COR-L47 (cell line): ENCODE results near the gene RXYLT1.
A peak's percentile ranks its signal among the peaks of the same experiment; 100 is the strongest.
"Not testable (repeated sequence)": the region's sequence is repeated elsewhere in the genome, so short reads cannot be mapped to it uniquely, and the experiment has no call there.

ENCODE experiments used
- DNase-seq: peaks from one replicate; lab custom pipeline; 2025; lab: John Stamatoyannopoulos, UW

The RXYLT1 gene

DNA sequence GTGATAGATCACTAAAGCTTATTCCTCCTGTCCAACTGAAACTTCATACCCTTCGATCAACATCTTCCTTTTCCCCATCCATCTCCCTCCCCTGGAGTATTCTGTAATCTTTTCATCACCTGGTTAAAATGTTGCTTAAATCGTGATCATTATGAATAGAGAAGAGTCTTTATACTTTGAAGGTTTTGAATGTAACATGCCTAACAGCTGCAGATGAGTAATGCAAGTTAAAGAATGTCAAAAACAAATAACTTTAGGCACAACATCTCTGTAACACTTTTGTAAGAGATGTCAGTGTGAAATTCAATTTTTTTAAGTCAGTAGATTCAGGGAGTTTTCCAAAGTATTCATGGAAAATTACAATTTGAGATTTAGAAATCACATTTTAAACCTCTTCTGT is 25.0 kb downstream of the RXYLT1 start:
- no peak for DNase-seq

DNA sequence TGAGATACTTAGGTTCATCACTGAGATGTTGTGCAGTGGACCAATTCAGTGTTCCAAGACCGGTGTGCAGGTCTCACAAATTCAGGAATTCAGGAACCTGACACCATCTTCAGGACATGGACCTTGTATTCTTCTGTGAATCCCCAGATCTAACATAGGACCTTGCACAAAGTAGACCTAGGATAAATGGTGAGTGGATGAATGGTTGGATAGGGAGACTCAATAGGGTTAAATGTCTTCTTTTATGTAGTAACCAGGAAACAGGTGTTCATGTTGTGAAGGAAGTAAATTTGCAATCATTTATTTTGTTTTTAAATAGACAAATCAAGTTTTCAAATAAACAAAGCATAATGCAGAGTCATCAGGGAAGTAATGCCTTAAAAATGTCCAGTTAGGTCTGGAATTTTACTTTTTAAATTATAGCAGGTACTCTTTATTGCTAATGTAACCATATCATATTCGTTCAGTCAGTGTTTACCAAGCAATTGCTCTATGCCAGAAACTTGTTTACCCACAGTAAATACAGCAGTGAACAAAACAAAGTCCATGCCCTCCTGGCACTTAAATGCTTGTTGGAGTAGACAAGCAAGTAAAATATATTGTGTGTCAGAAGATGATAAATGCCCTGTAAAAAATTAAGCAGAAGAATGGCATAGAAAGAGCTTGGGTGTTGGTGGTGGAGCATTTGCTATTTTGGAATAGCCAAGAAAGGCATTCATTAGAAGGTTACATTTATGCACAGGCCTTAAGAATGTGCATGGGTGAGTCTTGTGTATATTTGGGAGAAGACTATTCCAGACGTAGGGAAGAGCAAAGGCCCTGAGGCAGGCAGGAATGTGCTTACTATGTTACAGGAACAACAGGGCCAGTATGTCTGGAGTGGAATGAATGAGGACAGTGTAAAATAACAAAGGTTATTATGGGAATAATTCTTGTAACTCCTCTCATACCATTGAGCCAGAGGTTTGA is 26.3 kb downstream of the RXYLT1 start:
- peak; percentile 84 for DNase-seq

GRCh38 chr12:63808631-63809030 is 28.9 kb downstream of the RXYLT1 start:
- DNase-seq, result no peak

DNA sequence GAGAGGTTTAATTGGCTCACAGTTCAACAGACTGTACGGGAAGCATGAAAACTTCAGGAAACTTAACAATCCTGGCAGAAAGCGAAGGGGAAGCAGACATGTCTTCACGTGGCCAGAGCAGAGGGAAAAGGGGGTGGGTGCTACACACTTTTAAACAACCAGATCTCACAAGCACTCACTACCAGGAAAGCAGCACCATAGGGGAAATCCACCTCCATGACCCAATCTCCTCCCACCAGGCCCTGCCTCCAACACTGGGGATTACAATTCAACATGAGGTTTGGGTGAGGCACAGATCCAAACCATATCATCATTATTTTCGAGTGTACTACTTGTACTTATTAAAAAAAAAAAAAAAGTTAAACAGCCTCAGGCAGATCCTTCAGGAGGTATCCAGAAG is 29.9 kb downstream of the RXYLT1 start:
- no peak for DNase-seq

- DNase-seq, result no peak
These were observed 31.6 kb downstream of the RXYLT1 start for GRCh38 chr12:63811334-63811733.

GRCh38 chr12:63811755-63812154 is 32.0 kb downstream of the RXYLT1 start:
- no peak for DNase-seq

DNA sequence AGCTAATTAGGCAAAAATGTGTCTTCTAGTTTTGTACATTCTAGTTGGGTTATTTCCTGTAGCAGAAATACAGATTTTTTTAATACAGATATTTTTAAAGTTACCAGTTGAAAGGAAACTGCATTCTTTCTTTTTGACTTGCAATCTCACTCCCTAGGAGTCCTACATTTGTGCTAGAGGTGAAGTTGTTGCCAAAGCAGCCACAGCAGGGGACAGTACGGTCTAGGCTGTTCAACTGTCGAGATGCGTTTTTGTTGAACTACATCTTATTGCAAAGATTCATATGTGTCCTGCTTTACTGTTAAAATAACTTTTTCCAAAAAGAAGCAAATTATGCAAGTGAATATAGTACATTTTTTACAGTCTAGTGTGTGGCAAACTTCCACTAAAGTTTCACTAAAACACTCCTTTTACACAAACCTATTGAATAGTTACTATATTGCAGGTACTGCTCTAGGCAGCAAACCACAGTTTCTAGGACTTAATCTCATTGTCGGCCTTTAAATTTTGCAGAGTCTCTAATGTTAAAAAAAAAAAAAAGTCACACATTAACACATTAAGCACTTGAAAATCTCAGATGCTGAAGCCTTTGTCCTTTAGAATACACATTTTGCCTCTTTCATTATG is 34.5 kb downstream of the RXYLT1 start:
- DNase-seq, result no peak

DNA sequence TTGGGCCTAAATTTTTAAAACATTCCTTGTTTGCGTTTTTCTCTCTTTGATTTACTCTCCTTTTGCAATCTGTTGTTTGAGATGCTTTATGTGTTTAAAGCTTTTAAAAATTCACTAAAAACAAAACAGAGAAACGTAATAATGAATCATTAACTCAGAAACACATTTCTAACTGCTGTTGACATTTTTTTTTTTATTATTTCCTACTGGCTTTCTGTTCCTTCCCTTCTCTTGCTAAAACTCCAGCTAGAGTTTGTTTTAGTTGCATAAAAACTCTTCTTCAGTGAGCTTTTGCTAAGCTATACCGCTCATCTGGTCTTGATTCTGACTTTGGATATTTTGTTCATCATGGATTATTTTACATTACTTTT is 35.8 kb downstream of the RXYLT1 start:
- no peak for DNase-seq

- DNase-seq, result no peak
These were observed 36.3 kb downstream of the RXYLT1 start for GRCh38 chr12:63816031-63816430.

- no peak for DNase-seq
These were observed 40.7 kb downstream of the RXYLT1 start for GRCh38 chr12:63820427-63820826.

- DNase-seq, result no peak
These were observed 42.1 kb downstream of the RXYLT1 start for GRCh38 chr12:63821781-63822251.

DNA sequence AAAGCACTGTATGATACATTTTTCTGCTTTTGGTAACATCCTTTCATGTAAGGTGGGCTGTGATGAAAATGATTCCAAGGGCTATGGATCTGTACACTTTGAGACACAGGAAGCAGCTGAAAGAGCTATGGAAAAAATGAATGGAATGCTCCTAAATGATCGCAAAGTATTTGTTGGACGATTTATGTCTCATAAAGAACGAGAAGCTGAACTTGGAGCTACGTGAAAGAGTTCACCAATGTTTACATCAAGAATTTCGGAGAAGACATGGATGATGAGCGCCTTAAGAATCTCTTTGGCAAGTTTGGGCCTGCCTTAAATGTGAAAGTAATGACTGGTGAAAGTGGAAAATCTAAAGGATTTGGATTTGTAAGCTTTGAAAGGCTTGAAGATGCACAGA is 42.6 kb downstream of the RXYLT1 start:
- DNase-seq, result no peak

- no peak for DNase-seq
These were observed 43.3 kb downstream of the RXYLT1 start for GRCh38 chr12:63823040-63823439.

DNA sequence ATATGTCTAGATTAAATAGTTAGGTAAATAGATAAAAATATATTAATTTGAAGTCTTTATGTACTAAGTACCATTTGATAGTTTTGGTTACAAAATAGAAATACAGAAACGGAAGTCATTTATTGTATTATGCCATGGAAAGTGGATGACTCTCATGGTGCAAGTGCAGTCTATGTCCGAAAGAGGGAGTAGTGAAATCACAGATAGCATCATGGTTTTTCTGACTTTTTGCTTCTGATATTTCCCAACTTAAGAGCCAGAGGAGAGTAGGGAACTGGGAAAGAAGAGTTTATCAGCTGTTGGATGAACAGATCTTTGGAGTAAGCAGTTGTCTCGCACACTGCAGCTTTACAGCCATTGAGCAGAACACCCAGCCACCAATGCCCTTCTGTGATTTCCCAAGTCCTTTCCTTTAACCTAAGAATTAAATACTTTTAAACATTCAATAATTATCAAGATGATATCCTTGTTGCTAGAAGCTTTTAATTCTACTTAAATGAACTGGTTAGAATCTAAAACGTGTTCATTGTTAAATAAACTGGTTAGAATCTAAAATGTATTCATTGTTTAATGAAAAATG is 46.4 kb downstream of the RXYLT1 start:
- peak; percentile 22 for DNase-seq

DNA sequence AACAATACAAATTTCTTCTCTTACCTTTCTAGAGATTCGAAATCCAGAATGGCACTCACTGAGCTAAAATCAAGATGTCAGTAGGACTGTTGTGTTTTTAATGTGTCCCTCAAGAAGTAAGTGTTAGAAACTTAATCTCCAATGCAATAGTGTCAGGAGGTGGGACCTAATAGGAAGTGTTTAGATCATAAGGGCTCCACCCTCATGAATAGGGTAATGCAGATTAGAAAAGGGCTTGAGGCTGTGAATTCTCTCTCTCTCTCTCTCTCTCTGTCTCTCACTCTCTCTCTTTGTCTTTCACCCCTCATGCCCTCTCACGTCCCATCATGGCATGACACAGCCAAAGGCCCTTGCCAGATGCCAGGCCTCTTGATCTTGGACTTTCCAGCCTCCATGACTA is 49.2 kb downstream of the RXYLT1 start:
- no peak for DNase-seq

DNA sequence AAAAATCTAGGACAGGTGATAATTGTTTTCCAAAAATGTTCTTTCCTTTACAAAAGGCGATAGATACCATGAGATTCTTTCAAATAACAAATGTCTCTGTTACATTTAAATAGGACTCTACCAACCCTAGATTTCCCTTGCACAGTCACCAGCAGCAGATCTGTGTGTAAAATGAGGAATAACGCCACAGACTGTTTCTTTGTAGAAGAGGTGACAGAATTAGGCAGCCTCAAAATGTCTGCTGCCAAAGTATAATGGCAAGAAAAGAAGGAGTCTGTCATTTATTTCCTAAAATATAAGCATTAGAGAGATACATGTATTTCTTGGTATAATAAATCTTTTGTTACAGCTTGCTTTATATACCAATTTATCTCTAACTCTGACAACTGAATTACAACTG is 56.3 kb downstream of the RXYLT1 start:
- no peak for DNase-seq

DNA sequence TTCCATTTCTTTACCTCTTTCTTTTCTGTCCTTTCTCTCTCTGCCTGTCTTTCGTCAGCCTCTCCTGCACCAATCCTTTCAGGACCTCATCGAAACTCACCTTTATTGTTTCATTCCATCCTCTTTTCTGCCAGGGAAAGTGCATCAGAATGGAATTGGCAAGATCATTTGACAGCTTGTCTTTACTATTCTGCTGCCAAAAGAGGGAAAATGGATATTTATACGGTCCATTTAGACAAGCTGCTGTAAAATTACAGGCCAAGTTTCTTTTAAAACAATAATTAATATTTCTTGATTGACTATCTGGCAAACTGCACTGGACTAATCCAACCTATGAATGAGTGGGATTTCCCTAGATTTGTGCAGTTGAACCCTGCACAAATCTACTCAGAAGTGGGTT is 57.2 kb downstream of the RXYLT1 start:
- no peak for DNase-seq

- no peak for DNase-seq
These were observed 58.7 kb downstream of the RXYLT1 start for GRCh38 chr12:63838411-63838810.

DNA sequence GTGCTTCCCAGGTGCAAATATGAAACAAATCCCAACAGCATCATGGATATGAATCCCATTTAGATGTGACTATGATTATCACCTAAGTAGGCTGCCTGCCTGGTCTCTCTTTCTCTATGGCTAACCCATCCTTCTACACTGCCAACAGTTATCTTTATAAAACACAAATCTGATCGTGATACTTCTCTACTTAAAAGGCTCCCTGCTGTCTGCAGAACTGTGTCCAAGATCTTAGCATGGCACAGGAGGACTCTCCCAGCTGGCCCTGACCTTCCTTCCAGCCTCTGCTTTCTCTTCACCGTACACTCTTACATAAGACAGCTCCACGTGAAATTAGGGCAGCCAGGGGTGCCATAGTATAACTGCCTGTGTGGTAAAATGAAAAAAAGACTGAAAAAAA is 61.3 kb downstream of the RXYLT1 start:
- DNase-seq, result no peak

GRCh38 chr12:63841571-63841970 is 61.9 kb downstream of the RXYLT1 start:
- DNase-seq, result no peak

DNA sequence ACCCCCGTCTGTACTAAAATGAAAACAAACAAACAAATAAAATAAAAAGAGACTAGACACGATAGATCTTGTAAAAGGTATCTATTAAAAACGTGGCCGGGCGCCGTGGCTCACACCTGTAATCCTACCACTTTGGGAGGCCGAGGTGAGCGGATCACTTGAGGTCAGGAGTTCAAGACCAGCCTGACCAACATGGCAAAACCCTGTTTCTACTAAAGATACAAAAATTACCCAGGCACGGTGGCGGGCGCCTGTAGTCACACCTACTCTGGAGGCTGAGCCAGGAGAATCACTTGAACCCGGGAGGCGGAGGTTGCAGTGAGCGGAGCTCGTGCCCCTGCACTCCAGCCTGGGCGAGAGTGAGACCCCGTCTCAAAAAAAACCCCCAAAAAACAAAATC is 63.0 kb downstream of the RXYLT1 start:
- not testable (repeated sequence) for DNase-seq

DNA sequence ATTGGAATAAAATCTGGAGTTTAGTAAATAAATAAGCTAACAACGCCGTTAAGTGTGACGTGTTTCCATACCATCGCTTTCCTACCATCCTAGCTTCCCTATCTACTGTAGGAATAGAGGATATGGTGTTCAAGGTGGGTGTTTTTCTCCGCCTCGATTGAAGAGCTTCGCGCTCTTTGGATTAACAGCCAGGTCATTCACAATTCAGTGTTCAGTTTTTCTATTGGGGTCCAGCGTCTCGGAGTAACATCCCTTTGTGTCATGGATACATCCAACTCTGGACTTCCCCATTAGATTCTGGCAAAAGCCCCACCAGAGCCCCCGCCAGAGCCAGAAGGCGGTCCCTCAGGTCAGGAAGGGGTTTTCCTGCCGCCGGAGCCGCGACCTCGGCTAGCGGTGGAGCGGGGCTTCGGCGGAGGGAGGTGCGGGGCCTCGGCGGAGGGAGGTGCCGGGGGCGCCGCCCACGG is 63.6 kb downstream of the RXYLT1 start:
- no peak for DNase-seq
